Measurements from ENCODE around the gene LDHD.
"Not testable (repeated sequence)": the region's sequence is repeated elsewhere in the genome, so short reads cannot be mapped to it uniquely, and the experiment has no call there.

Gene LDHD

GRCh38 chr16:75099075-75099667 lies 17.4 kb downstream of the LDHD start:
- no peak for DNase-seq

GRCh38 chr16:75097941-75098901 lies 18.4 kb downstream of the LDHD start:
- peak; percentile 72 for DNase-seq

GRCh38 chr16:75097191-75097761 lies 19.3 kb downstream of the LDHD start:
- DNase-seq, result no peak

GRCh38 chr16:75096656-75097055 lies 19.9 kb downstream of the LDHD start:
- no peak for DNase-seq

GRCh38 chr16:75095204-75095621 lies 21.4 kb downstream of the LDHD start:
- DNase-seq, result no peak

- DNase-seq, result no peak
Observed at GRCh38 chr16:75093598-75094540, 22.7 kb downstream of the LDHD start.

GRCh38 chr16:75092777-75093176 lies 23.8 kb downstream of the LDHD start:
- no peak for DNase-seq

- not testable (repeated sequence) for DNase-seq
Observed at GRCh38 chr16:75091619-75092018, 25.0 kb downstream of the LDHD start.

GRCh38 chr16:75090899-75091298 lies 25.7 kb downstream of the LDHD start:
- not testable (repeated sequence) for DNase-seq

- DNase-seq, result no peak
Observed at GRCh38 chr16:75089486-75090202, 26.9 kb downstream of the LDHD start.

GRCh38 chr16:75088934-75089333 lies 27.6 kb downstream of the LDHD start:
- DNase-seq, result no peak

- DNase-seq, result no peak
Observed at GRCh38 chr16:75088216-75088615, 28.4 kb downstream of the LDHD start.

- no peak for DNase-seq
Observed at GRCh38 chr16:75087375-75087979, 29.1 kb downstream of the LDHD start.

GRCh38 chr16:75086688-75087374 lies 29.7 kb downstream of the LDHD start:
- no peak for DNase-seq

GRCh38 chr16:75086281-75086680 lies 30.3 kb downstream of the LDHD start:
- no peak for DNase-seq

- no peak for DNase-seq
Observed at GRCh38 chr16:75085556-75085955, 31.0 kb downstream of the LDHD start.

GRCh38 chr16:75083813-75084212 lies 32.8 kb downstream of the LDHD start:
- no peak for DNase-seq

GRCh38 chr16:75081179-75081859 lies 35.3 kb downstream of the LDHD start:
- no peak for DNase-seq

- DNase-seq, result no peak
Observed at GRCh38 chr16:75080205-75081029, 36.2 kb downstream of the LDHD start.
